HG02840 (cell line): ENCODE measurements around the gene HS2ST1.
"Not testable (repeated sequence)": the region's sequence is repeated elsewhere in the genome, so short reads cannot be mapped to it uniquely, and the experiment has no call there.

Source experiments
- ATAC-seq: cut with Tn5 transposase; IDR thresholded peaks from one replicate; pipeline ENCODE4 v1.9.1; 2021; ENCODE audit warnings: mild to moderate bottlenecking, moderate library complexity, moderate number of reproducible peaks; ENCODE audit not compliant: unreplicated experiment, low FRiP score

The HS2ST1 gene

GRCh38 chr1:87004857-87005256 lies 90.4 kb downstream of the HS2ST1 start:
- ATAC-seq, result no peak

DNA sequence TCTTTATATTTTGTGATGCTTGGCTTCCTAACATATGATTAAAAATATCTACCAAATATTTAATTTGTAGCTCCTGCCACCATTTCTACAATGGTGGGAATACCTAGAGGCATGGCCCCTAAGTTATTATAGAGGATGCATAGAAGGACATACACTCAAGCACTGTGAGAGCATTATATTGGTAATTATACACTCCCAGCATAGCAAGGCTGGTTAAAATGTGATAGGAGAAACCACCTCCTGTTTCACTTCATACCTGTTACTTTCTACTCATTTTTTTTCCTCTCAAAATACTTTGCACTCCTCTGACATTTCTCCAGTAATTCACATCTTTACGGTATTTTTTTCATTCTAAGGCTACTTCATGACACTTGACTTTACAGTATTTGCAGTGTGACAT lies 92.9 kb downstream of the HS2ST1 start:
- no peak for ATAC-seq

GRCh38 chr1:87013385-87013784 lies 99.0 kb downstream of the HS2ST1 start:
- not testable (repeated sequence) for ATAC-seq

- no peak for ATAC-seq
These were observed 103.7 kb downstream of the HS2ST1 start for GRCh38 chr1:87017998-87018672.

GRCh38 chr1:87023326-87023725 lies 108.9 kb downstream of the HS2ST1 start:
- no peak for ATAC-seq

DNA sequence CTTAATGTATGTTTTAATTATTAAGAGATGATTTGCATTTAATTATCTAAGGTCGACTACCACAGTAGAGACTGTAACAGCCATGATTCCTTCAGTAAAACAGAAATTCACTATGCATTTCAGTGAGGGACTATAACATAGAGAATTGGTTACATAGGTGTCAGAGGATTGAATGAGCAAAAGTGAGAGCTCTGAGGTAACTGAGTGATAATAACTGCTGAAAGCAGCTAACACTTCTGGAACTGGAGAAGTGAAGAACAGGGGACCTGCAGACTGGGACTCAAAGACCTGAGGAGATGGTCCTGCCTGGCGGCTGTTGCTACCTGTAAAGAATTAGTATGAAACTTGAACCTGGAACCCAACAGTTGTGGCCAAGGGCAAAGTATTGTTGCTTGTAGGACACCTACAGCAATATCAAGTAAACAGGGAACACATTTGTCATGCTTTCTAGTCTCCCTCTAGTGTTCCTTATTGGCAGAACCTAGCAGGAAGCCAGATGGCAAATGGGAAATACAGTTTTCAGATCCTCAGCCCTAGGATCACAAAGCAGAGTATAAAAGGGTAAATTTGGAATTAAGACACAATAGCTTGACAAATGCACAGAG lies 110.6 kb downstream of the HS2ST1 start:
- peak; percentile 78 for ATAC-seq

DNA sequence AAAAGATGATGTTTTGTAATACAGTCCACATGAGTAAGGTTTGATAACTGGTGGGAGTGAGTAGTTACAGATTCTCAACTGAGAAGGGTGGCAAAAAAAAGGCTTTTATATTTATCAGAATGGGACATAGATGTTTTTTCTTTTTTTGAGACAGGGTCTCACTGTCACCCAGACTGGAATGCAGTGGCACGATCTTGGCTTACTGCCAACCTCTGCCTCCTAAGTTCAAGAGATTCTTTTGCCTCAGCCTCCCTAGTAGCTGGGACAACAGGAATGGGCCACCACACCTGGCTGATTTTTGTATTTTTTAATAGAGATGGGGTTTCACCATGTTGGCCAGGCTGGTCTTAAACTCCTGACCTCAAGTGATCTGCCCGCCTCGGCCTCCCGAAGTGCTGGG lies 113.1 kb downstream of the HS2ST1 start:
- not testable (repeated sequence) for ATAC-seq

DNA sequence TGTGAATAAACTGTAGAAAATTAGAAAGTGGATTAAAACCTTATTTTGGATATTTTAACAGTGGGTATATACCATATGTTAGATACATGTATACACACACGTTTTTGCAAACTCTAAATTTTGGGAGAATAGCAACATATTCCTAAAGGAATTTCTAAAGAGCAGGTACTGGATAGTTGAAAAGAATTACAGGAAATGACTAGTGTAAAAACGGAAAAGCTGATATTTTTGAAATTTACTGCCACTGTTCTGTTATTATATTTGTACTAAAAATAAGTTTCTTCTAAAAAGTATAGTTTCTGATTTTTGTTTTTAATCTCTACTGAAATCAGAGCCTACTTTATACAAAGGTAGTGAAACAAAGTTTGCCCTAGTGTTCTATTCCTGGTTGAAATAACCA lies 114.1 kb downstream of the HS2ST1 start:
- ATAC-seq, result no peak

DNA sequence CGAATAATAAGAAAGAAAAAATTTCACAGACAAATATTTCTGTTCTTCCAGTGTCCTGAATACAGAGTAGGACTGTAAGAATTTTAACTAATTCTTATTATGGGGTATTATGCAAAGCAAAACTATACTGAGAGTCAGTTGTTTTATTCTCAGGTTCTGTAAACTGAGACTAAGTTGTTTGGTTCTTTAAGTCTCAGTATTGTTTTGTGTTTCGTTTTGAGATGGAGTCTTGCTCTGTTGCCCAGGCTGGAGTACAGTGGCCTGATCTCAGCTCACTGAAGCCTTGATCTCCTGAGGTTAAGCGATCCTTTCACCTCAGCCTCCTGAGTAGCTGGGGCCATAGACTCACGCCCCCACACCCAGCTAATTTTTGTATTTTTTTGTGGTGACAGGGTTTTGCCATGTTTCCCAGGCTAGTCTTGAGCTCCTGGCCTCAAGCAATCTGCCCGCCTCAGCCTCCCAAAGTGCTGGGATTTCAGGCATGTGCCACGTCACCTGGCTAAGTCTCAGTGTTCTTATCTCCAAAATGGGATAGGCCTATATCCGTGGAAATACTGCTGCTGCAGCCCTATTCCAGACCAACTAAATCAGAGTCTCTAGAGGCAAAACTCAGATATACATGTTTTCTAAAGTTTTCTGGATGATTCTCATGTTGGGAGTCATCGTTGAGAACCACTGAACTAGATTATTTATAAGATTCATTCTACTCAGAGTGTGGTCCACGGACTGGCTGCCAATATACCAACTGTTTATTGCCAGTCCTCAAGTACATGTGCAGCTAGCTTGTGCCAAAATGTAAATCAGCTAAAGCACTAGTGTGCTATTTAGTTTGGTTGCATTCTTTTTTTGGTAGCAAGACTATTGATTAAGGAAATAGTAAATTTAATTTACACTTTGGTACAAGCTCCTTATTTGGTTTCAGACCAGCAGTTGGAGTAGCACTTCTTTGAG lies 116.6 kb downstream of the HS2ST1 start:
- peak; percentile 95 for ATAC-seq

DNA sequence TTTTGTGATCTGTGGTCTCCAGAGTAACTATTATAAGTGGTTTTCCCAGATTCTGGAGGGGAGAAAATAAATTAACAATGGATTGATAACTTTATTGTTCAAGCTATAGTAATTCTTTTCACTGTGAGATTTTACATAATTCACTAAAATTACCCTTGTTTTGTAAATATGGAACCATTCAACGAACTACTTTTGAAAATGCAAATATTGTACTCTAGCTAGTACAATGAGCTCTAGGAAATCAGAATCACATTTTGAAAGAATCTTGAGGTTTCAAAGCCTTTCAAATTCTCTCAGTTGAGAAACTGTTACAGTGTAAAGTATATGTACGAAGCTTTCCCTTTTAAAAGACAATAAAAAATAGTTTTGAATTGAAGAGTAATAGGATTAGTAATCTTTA lies 119.9 kb downstream of the HS2ST1 start:
- no peak for ATAC-seq

GRCh38 chr1:87039096-87039495 lies 124.7 kb downstream of the HS2ST1 start:
- no peak for ATAC-seq

DNA sequence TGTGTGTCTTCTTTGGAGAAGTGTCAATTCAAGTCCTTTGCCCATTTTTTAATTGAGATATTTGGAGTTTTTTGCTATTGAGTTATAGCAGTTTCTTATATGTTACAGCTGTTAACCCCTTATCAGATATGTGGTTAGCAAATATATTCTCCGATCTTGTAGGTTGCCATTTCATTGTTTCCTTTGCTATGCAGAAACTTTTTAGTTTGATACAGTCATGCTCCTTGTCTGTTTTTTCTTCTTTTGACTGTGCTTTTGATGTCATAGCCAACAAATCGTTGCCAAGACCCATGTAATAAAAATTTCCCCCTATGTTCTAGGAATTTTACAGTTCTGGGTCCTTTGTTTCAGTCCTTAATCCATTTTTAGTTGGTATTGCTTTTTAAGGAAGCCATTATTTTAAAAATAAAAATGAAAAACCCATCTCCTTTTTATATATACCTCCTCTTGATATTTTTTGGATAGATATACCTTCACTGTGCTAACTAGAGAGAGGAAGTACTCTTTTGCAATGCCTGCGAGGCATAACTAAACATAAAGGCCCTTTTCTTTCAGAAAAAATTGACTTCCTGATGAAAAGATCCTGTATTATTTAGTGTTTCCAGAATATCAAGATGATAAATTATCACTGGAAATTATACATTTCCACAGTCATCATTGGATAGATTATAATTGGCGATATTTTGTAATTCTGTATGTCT lies 127.8 kb downstream of the HS2ST1 start:
- no peak for ATAC-seq

DNA sequence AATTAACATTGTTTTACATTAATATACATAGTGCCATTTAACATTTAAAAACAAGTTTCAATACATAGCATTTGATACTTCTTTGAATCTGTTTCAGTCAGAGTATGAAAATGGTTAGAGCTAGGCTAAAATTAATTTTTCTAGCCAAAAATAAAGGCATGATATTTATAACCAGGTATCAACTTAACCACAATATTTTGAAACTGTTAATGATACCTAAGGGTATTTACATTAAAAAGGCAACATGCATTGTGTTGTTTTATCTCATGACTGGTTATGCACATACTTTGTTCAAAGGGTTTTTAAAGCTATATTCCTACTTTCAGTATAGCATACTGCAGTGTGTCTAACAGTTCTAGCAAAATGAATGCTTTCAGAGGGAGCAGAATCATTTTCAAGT lies 130.0 kb downstream of the HS2ST1 start:
- ATAC-seq, result no peak

DNA sequence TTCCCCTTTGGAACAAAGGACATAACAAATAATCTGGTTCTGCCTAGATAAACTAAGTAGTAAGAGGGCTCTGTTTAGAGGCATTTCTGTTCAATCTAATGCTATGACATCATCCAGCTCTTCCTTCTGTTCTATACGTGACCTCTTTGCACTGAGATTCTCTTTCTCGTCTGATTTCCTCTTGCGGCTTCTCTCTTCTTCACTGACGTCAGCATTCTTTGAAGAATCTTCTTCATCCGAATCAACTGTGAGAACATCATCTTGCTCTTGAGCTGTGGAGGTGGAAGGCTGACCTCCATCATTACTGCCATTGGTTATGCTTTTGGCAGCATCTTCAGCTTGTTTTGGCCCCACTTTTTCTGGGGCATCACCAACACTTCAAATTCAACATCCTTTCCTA lies 130.4 kb downstream of the HS2ST1 start:
- no peak for ATAC-seq

DNA sequence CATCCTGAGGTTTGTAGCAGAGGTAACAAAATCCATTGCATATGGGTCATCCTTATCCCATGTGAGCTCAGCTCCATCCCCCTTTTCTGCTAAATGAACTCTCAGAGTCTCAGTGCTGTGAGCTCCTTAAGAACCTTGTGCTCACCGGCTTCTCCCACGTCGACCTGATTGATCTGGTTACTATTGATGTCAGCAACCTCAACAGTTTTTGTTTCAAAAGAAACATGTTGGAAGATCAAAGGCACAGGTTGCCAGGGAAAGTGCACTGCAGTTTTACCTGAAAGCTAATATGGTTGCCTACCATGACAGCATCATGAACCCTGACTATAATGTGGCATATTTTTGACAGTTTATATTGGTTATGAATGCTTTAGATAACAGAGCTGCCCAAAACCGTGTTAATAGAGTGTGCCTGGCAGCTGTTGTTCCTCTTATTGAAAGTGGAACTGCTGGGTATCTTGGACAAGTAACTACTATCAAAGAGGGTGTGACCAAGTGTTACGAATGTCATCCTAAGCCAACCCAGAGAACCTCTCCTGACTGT lies 131.4 kb downstream of the HS2ST1 start:
- peak; percentile 45 for ATAC-seq

- ATAC-seq, result no peak
These were observed 132.5 kb downstream of the HS2ST1 start for GRCh38 chr1:87046951-87047350.

DNA sequence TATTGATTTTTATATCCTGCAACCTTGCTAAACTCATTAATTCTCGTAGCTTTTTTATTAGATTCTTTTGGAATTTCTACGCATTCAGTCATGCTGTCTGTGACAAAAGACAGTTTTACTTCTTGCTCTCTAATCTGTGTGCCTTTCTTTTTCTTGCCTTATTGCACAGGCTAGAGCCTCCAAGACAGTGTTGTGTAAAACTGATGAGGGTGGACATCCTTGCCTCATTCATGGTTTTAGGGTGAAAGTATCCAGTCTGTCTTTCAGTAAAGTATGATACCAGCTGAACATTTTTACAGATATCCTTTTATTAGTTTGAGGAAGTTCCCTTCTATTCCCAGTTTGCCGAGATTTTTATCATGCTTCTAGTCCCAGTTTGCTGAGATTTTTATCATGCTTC lies 133.8 kb downstream of the HS2ST1 start:
- ATAC-seq, result no peak

DNA sequence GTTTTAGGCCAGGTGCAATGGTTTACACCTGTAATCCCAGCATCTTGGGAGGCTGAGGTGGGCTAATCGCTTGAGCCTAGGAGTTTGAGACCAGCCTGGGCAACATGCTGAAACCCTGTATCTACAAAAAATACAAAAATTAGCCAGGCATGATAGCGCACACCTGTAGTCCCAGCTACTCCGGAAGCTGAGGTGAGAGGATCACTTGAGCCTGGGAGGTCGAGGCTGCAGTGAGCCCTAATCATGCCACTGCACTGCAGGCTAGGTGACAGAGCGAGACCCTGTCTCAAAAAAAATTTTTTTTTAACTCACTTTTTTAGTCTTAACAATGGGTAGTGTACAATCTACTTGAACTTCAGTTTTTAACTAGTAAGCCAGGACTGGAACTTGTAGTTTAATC lies 137.5 kb downstream of the HS2ST1 start:
- ATAC-seq, result no peak

- ATAC-seq, result no peak
These were observed 138.0 kb downstream of the HS2ST1 start for GRCh38 chr1:87052400-87052799.

DNA sequence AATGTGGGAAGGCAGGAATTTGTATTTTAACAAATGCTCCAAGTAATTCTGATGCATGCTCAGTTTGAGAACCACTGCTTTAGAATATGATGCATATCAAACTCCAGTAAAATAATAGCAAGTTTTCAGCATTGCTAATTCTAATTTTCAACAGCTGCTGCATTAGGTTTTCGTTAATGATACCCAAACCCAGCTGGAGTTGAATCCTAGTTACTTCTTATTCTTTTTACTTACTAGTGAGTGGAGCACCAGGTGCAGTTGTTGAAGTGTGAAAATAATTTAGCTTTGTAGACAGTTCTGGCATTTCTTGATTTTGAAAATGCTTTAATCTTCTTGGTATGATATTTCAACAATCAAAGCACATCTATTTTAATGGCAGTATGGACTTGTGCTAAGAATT lies 138.5 kb downstream of the HS2ST1 start:
- ATAC-seq, result no peak
